ENCODE data around the gene ECSCR.
A peak's percentile ranks its signal among the peaks of the same experiment; 100 is the strongest.

Gene ECSCR

DNA sequence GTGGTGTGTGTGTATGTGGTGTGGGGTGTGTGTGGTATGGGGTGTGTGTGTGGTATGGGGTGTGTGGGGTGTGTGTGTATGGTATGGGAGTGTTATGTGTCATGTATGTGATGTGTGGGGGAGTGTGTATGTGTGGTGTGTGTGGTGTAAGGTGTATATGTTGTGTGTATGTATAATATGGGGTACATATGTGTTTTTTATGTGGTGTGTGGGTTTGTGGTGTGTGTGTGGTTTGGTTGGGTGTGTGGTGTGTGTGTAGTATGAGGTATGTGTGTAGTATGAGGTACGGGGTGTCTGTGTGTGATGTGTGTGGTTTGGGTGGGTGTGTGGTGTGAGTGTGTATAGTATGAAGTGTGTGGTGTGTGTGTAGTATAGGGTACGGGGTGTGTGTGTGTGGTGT is 11.4 kb downstream of the ECSCR start (continued):
- 0 out of 2 replicates have a peak, but pooled peaks have one; percentile 15 for TF ChIP-seq ZNF571 (tag by site-specific recombination; IDR thresholded peaks at IDR 0.05)
- no peak for TF ChIP-seq REPIN1 (tag by site-specific recombination; IDR thresholded peaks at IDR 0.05; ENCODE audit: low read depth)
- TF ChIP-seq ZNF558 (tag by site-specific recombination; IDR thresholded peaks at IDR 0.05) = no peak
- no peak for TF ChIP-seq ZNF174 (tag by site-specific recombination; IDR thresholded peaks at IDR 0.05)
- TF ChIP-seq ZNF596 (tag by site-specific recombination; IDR thresholded peaks at IDR 0.05) = no peak
- no peak for TF ChIP-seq ZNF473 (tag by site-specific recombination; IDR thresholded peaks at IDR 0.05)
- TF ChIP-seq PRDM4 (tag by site-specific recombination; IDR thresholded peaks at IDR 0.05) = no peak
- no peak for TF ChIP-seq ZBTB26 (tag by site-specific recombination; optimal IDR thresholded peaks at IDR 0.05)
- TF ChIP-seq YY2 (tag by site-specific recombination; IDR thresholded peaks at IDR 0.05) = no peak
- 0 out of 2 replicates have a peak, but pooled peaks have one; percentile 25 for TF ChIP-seq ZNF514 (tag by site-specific recombination; IDR thresholded peaks at IDR 0.05)
- TF ChIP-seq ZNF555 (tag by site-specific recombination; conservative IDR thresholded peaks at IDR 0.05) = no peak
- no peak for TF ChIP-seq KLF16 (tag by site-specific recombination; IDR thresholded peaks at IDR 0.05)
- TF ChIP-seq ZBTB7A (tag by site-specific recombination; IDR thresholded peaks at IDR 0.05; ENCODE audit: low read depth) = 0 out of 2 replicates have a peak, but pooled peaks have one; percentile 9
- TF ChIP-seq, protein P1, sequence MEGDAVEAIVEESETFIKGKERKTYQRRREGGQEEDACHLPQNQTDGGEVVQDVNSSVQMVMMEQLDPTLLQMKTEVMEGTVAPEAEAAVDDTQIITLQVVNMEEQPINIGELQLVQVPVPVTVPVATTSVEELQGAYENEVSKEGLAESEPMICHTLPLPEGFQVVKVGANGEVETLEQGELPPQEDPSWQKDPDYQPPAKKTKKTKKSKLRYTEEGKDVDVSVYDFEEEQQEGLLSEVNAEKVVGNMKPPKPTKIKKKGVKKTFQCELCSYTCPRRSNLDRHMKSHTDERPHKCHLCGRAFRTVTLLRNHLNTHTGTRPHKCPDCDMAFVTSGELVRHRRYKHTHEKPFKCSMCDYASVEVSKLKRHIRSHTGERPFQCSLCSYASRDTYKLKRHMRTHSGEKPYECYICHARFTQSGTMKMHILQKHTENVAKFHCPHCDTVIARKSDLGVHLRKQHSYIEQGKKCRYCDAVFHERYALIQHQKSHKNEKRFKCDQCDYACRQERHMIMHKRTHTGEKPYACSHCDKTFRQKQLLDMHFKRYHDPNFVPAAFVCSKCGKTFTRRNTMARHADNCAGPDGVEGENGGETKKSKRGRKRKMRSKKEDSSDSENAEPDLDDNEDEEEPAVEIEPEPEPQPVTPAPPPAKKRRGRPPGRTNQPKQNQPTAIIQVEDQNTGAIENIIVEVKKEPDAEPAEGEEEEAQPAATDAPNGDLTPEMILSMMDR (tag by site-specific recombination; IDR thresholded peaks at IDR 0.05) = no peak
- 0 out of 2 replicates have a peak, but pooled peaks have one; percentile 16 for TF ChIP-seq ZBTB48 (tag by site-specific recombination; IDR thresholded peaks at IDR 0.05)
- no peak for TF ChIP-seq ZNF580 (tag by site-specific recombination; IDR thresholded peaks at IDR 0.05)
- TF ChIP-seq, protein P2, sequence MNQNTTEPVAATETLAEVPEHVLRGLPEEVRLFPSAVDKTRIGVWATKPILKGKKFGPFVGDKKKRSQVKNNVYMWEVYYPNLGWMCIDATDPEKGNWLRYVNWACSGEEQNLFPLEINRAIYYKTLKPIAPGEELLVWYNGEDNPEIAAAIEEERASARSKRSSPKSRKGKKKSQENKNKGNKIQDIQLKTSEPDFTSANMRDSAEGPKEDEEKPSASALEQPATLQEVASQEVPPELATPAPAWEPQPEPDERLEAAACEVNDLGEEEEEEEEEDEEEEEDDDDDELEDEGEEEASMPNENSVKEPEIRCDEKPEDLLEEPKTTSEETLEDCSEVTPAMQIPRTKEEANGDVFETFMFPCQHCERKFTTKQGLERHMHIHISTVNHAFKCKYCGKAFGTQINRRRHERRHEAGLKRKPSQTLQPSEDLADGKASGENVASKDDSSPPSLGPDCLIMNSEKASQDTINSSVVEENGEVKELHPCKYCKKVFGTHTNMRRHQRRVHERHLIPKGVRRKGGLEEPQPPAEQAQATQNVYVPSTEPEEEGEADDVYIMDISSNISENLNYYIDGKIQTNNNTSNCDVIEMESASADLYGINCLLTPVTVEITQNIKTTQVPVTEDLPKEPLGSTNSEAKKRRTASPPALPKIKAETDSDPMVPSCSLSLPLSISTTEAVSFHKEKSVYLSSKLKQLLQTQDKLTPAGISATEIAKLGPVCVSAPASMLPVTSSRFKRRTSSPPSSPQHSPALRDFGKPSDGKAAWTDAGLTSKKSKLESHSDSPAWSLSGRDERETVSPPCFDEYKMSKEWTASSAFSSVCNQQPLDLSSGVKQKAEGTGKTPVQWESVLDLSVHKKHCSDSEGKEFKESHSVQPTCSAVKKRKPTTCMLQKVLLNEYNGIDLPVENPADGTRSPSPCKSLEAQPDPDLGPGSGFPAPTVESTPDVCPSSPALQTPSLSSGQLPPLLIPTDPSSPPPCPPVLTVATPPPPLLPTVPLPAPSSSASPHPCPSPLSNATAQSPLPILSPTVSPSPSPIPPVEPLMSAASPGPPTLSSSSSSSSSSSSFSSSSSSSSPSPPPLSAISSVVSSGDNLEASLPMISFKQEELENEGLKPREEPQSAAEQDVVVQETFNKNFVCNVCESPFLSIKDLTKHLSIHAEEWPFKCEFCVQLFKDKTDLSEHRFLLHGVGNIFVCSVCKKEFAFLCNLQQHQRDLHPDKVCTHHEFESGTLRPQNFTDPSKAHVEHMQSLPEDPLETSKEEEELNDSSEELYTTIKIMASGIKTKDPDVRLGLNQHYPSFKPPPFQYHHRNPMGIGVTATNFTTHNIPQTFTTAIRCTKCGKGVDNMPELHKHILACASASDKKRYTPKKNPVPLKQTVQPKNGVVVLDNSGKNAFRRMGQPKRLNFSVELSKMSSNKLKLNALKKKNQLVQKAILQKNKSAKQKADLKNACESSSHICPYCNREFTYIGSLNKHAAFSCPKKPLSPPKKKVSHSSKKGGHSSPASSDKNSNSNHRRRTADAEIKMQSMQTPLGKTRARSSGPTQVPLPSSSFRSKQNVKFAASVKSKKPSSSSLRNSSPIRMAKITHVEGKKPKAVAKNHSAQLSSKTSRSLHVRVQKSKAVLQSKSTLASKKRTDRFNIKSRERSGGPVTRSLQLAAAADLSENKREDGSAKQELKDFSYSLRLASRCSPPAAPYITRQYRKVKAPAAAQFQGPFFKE (tag by site-specific recombination; IDR thresholded peaks at IDR 0.05; ENCODE audit: borderline replicate concordance) = no peak
- TF ChIP-seq ZNF660 (tag by site-specific recombination; IDR thresholded peaks at IDR 0.05) = no peak
- TF ChIP-seq ZEB2 (tag by site-specific recombination; IDR thresholded peaks at IDR 0.05) = no peak
- no peak for TF ChIP-seq PRDM6 (tag by site-specific recombination; IDR thresholded peaks at IDR 0.05)
- TF ChIP-seq ZNF175 (tag by site-specific recombination; IDR thresholded peaks at IDR 0.05) = no peak
- TF ChIP-seq, protein P3, sequence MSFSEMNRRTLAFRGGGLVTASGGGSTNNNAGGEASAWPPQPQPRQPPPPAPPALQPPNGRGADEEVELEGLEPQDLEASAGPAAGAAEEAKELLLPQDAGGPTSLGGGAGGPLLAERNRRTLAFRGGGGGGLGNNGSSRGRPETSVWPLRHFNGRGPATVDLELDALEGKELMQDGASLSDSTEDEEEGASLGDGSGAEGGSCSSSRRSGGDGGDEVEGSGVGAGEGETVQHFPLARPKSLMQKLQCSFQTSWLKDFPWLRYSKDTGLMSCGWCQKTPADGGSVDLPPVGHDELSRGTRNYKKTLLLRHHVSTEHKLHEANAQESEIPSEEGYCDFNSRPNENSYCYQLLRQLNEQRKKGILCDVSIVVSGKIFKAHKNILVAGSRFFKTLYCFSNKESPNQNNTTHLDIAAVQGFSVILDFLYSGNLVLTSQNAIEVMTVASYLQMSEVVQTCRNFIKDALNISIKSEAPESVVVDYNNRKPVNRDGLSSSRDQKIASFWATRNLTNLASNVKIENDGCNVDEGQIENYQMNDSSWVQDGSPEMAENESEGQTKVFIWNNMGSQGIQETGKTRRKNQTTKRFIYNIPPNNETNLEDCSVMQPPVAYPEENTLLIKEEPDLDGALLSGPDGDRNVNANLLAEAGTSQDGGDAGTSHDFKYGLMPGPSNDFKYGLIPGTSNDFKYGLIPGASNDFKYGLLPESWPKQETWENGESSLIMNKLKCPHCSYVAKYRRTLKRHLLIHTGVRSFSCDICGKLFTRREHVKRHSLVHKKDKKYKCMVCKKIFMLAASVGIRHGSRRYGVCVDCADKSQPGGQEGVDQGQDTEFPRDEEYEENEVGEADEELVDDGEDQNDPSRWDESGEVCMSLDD (tag by site-specific recombination; IDR thresholded peaks at IDR 0.05) = no peak
- no peak for TF ChIP-seq ZNF670 (tag by site-specific recombination; IDR thresholded peaks at IDR 0.05; ENCODE audit: low read depth)
